ENCODE results near the gene ESYT2. TPM values are rescaled to one million over a fixed set of nuclear protein-coding genes. Genes with fewer than 3 reads are reported as not detected.

ESYT2 gene
- total RNA-seq, 1 experiment from 2014 or later = 39.0 TPM

- no peak overlapping the region for H3K18ac ChIP-seq (ENCODE audit: insufficient read length, low read depth, low read length)
- H3K27me3 Mint-ChIP-seq (ENCODE audit: low read depth) = peaks cover 13% of the 10 kb centered on the region
- H4K5ac ChIP-seq (ENCODE audit: insufficient read length, low read depth, low read length) = no peak overlapping the region
- no peak overlapping the region for H3T11ph ChIP-seq (ENCODE audit: low read length)
- no peak overlapping the region for H3K9ac ChIP-seq (ENCODE audit: extremely low read depth, insufficient read length, low read length)
- no peak overlapping the region for H2AK5ac ChIP-seq (ENCODE audit: insufficient read length, low read length)
- no peak overlapping the region for H2AFZ ChIP-seq (ENCODE audit: low read length)
- peaks cover 5% of the 10 kb centered on the region for H3K79me1 ChIP-seq (ENCODE audit: insufficient read depth, low read depth, low read length, poor library complexity, severe bottlenecking)
- H2BK5ac ChIP-seq (ENCODE audit: insufficient read length, low read length) = no peak overlapping the region
- H3K36me3 Mint-ChIP-seq (ENCODE audit: insufficient read depth in 1 of 3, low read depth in 3 of 3) = peaks cover 0 to 13% (median 0%) of the 10 kb centered on the region in 3 experiments; a peak in 3 of 7 replicates
- no peak overlapping the region for H3K4ac ChIP-seq (ENCODE audit: low read depth, low read length)
- no peak overlapping the region for H4K91ac ChIP-seq (ENCODE audit: insufficient read length, low read depth, low read length)
- no peaks in the 10 kb centered on the region for H4K20me1 ChIP-seq (ENCODE audit: control insufficient read depth, insufficient read depth, insufficient read length)
- no peak overlapping the region for H2BK120ac ChIP-seq (ENCODE audit: low read depth, low read length, poor library complexity, severe bottlenecking)
- H4K8ac ChIP-seq (replicated peaks; ENCODE audit: insufficient read length, low read depth, low read length) = no peak overlapping the region
- TF ChIP-seq CTCF (conservative IDR thresholded peaks at IDR 0.05) = no peak
- H3K4me3 Mint-ChIP-seq = 0 out of 5 replicates have a peak overlapping the region, but pooled peaks of 1 of the 2 experiments have one; percentile 7
- no peak overlapping the region for H3K23ac ChIP-seq (ENCODE audit: insufficient read length, low read depth, low read length)
- no peaks in the 10 kb centered on the region for H3K9me3 ChIP-seq (ENCODE audit: control insufficient read depth, low read depth, low read length)
- no peak for DNase-seq
- no peak overlapping the region for H2BK20ac ChIP-seq (ENCODE audit: low read depth, low read length, poor library complexity, severe bottlenecking)
- peaks cover 33% of the 10 kb centered on the region in 2 experiments for H3K4me1 Mint-ChIP-seq
- H3K14ac ChIP-seq (ENCODE audit: insufficient read depth, low read length) = no peak overlapping the region
- H3K4me1 ChIP-seq (ENCODE audit: insufficient read depth, low read length) = peaks cover 7% of the 10 kb centered on the region; the same call in 1 of the 2 replicates
- H3K79me2 ChIP-seq (ENCODE audit: insufficient read depth, low read length) = peaks cover 4% of the 10 kb centered on the region; the same call in 1 of the 2 replicates
- H2BK12ac ChIP-seq (ENCODE audit: insufficient read length, low read depth, low read length) = no peak overlapping the region
- no peak overlapping the region for H3K4me2 ChIP-seq (ENCODE audit: insufficient read depth, insufficient read length, low read length)
- H3K23me2 ChIP-seq (ENCODE audit: insufficient read length, low read depth, low read length, poor library complexity, severe bottlenecking) = peaks cover 12% of the 10 kb centered on the region
- no peak overlapping the region for H3K27ac Mint-ChIP-seq
- no peak overlapping the region for H3K56ac ChIP-seq (ENCODE audit: insufficient read length, low read depth, low read length)
- WGBS (ENCODE audit: extremely low coverage, insufficient read length, low lambda C conversion rate) = no CpG with 5 or more reads among the region's 6 CpGs
- H3K27me3 ChIP-seq (ENCODE audit: insufficient read depth, low read length) = no peaks in the 10 kb centered on the region; the same call in 1 of the 2 replicates
- H2BK15ac ChIP-seq (ENCODE audit: low read depth, low read length) = no peak overlapping the region
- H3K27ac ChIP-seq (ENCODE audit: insufficient read length, low read depth, low read length) = no peak overlapping the region
- H3K9me3 Mint-ChIP-seq = no peaks in the 10 kb centered on the region; a peak in 1 of 5 replicates
Measured at GRCh38 chr7:158831738-158832091, 2.4 kb upstream of the ESYT2 start.
